Stimulated activated CD4-positive, alpha-beta T cell treated with anti-CD3 and anti-CD28 coated beads, Interleukin-1b, Interleukin-23, amount 100 ng/mL, for 48 hours (primary cell): Measurements from ENCODE around the gene C19orf67.

Source experiments
- DNase-seq: peaks from one replicate; pipeline ENCODE4 v3.0.0-alpha.2; 2020

Gene C19orf67

DNA sequence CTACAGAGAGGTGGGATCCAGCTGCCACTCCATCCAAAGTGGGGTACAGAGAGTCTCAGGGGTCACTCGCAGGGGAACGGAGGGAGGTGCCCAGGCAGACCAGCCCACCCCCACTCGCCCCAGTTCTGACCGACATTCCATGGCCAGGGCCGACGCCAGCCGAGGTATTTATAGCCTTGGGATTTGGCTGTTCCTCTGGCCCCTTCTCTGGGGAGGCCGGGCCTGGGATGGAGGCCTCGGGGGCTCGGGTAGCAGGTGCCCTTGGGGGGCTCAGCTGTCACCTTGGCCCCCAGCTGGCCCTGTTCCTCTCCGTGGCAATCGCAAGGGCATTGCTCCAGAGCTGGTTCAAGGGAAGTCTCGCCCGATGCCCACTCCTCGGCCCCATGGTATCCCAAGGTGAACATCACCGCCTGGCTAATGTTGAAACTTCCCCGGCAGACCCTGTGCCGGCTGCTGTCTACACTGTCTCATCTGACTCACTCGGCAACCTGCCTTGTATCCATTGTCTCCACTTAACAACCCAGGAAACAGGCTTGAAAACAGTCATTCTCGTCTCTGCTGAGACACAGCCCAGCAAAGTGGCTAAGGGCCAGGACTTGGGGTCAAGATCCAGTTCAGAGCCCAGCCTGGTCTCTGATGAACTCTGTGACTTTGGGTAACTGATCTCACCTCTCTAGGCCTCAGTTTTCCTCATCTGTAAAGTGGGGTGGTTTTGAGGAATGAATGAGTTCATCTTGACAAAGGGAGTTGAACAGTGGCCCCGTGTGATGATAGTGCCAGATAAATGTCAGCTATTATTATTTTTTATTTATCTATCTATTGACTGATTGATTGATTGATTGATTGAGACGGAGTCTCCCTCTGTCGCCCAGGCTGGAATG is 22.2 kb upstream of the C19orf67 start:
- no peak for DNase-seq

GRCh38 chr19:14106840-14107239 is 21.3 kb upstream of the C19orf67 start:
- no peak for DNase-seq

DNA sequence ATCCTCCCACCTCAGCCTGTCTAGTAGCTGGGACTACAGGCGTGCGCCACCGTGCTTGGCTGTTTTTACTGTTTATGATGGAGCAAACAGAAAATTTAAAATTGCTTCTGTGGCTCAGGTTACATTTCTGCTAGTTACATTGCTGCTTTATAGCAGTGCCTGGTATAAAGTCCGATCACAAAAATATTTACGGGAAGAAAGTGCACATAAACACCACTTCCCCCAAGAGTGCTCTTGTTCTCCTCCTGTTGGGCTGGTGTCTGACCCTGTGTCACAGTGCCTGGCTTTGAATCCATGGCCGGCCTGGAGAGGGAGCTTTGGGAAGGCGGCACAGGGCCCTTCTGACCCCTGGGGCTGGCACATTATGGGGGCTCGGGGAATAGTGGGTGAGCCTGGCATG is 20.1 kb upstream of the C19orf67 start:
- DNase-seq = no peak

- DNase-seq = no peak
Observed at GRCh38 chr19:14103310-14103709, 17.7 kb upstream of the C19orf67 start.

DNA sequence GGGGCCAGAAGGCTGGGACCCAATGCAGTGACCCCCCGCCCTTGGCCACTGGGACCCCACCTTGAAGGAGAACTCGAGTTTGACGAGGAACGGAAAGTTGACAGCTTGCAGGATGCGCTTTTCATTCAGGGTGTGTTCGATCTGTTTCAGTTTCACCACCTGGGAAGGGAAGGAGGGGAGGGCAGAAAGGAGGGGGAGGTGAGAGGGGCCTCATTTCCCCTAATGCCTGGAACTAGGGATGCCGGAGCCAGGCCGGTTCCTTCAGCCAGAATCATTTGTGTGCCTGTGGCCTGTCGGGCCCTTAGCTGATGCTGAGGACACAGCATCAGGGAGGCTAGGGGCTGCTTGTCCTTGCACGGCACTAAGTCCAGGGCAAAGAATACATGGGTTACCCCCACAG is 17.2 kb upstream of the C19orf67 start:
- DNase-seq = no peak

DNA sequence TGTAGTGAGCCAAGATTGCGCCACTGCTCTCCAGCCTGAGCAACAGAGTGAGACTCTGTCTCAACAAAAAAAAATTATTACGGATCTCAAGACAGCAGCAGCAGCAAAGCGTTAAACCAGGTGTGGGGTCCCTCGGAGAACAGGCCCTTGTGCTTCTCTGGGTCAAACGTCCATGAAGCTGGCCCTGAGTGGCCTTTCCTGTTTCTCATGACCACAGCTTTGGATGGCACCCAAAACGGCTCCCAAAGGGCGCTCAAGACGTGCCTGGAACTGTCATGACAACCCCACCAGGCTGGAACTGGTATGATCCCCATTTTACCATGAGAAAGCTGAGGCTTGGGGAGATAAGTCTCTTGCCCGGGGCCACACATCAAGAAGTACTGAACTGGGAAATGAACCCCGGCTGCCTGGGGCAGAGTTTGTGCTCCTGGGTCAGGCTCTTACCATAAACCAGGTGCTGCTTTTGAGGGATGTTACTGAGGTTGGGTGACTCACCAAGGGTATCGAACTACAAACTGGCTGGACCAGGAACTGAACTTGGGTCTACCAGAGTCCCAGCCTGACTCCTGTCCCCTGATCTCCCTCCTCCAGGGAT is 16.6 kb upstream of the C19orf67 start:
- DNase-seq = no peak

DNA sequence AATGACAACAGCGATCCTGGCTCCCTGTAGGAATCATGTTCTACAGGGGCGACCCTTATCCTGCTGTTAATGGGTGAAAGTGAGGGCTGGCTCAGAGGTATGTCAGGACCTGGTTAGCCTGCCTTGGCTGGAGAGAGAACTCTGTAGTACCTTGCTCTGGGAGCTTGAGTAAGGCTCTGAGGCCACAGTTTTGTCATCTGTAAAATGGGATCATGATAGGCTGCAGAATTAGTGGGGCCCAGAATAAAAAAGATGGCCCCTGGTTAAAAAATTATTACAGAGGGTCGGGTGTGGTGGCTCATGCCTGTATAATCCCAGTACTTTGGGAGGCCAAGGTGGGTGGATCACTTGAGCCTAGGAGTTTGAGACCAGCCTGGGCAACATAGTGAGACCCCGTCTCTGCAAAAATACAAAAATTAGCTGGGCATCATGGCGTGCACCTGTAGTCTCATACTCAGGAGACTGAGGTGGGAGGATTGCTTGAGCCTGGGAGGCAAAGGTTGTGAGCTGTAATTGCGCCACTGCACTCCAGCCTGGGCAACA is 15.5 kb upstream of the C19orf67 start:
- no peak for DNase-seq

DNA sequence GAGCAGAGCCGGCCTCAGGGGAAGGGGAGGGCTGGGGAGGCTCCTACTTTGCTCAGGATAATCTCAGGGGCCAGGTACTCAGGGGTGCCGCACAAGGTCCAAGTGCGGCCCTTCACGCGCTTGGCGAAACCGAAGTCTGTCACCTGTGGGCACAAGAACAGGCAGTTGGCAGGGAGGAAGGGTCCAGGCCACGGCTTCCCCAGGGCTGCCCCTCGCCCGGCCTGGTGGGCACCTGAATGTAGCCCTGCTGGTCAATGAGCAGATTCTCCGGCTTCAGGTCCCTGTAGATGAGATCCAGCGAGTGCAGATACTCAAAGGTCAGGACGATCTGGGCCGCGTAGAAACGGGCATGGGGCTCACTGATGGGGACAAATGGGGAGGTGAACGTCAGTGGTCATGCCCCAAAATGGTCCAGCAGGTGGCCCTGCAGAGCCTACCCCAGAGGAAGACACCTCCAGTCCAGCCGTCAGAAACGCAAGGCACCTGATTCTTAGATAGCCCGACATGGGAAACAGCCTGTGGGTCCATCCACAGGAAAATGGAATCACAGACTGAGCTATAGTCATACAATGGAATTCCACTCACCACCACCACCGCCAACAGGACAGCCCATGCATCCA is 12.1 kb upstream of the C19orf67 start:
- no peak for DNase-seq

DNA sequence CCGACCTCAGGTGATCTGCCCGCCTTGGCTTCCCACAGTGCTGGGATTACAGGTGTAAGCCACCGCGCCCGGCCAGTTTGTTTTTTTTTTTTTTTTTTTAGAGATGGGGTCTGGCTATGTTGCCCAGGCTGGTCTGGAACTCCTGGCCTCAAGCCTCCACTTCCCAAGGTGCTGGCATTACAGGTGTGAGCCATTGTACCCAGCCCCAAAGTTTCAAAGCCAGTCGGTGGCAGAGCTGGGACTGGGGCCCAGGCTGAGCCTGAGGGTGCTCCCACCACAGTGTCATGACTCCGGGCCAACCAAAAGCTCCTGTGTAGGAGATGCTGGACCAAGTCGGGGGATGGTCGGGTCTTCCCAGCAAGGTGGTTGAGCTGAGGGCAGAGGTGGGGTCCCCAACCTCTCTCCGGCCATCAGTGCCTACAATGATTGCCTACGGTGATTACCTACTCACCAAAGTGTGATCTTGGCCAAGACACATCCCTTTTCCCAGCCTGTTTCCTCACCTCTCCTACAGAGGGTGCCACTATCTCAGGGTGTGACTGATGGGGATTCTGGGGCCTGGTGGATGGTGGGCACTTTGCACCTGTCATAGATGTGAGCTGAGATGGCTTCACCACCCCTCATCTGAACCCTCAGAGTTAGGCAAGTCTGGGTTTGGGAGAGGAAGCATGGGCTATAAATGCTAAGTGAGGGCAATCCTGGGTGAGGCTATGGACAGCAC is 10.8 kb upstream of the C19orf67 start:
- DNase-seq = no peak

DNA sequence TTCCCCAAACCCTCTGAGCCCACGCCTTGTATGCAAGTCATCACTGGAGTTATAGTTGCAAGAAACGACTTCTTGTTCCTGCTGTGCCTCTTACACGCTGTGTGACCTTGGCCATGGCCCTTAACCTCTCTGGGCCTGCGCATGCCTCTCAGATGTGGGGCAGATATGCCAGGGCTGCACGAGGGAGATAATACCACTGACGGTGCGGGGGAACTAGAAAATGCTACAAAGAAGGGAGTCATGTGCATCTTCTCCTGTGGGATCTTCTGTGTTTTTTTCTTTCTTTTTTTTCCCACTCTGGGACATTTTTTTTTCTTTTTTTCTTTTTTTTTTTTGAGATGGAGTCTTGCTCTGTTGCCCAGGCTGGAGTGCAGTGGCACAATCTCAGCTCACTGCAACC is 9.3 kb upstream of the C19orf67 start:
- DNase-seq = no peak

GRCh38 chr19:14093117-14093823 is 7.7 kb upstream of the C19orf67 start:
- DNase-seq = no peak

GRCh38 chr19:14091813-14092462 is 6.4 kb upstream of the C19orf67 start:
- DNase-seq = peak; percentile 39

DNA sequence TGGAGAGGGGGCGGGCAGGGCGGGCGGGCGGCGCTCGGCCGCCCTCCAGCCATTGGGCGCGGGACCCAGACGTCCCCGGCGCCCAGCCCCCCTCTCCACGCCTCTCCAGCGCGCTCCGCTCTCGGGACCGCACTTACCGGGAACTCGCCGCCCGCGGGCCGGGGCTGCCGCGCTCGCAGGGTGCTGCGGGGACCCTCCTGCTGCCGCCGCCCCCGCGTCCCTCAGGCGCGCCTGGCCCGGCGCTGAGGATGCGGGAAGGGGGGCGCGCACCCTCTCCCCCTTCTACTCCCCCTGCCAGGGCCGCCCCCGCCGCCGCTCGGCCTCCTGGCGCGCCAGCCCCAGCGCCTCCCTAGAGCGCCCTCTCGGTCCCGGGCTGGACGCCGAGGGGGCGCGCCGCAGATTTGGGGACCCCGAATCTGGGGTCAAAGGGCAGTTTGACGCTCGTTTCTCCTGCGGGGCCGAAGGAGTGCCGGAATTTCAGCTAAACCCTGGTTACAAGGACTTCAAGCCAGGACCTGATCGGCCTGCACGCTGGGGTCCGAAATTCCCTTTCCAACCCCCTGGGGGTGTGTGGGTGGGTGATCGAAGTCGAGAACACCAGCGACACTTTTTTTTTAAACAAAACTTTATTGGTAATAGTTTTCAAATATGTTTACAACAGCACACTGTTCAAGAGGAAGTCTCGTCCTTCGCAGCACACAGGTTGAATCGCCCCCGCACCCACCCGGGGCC is 5.7 kb upstream of the C19orf67 start:
- peak; percentile 71 for DNase-seq

DNA sequence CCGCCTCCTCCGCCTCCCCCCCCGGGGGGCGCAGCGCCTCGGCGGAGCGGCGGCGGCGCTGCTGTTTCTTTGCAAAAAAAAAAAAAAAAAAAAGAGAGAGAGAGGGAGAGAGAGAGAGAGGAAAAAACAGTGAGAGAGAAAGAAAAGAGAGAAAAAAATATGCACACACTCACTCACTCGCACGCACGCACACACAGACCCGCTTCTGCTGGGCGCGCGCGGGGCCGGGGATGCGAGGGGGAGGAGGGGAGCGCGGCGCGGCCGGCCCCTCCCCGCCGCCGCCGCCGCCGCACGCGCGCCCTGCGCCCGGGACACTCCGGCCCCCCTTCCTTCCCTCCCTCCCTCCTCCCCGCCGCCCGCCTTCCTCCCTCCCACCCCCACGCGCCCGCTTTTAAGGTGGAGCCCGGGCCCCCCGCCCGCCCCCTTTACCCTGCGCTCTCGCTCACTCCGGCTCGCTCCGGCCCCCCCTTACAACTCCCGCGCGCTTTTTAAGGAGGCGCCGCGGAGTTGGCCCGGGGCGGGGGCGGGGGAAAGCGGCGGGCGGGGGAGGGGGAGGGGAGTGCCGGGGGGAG is 5.0 kb upstream of the C19orf67 start, which contains the start of gene SAMD1:
TSS of gene SAMD1 (minus strand) at position 243 of the 572 bp plus-strand sequence.
- peak; percentile 81 for DNase-seq

- DNase-seq = peak; percentile 48
Observed at GRCh38 chr19:14089662-14090508, 4.3 kb upstream of the C19orf67 start.

GRCh38 chr19:14089412-14089661 is 3.8 kb upstream of the C19orf67 start:
- no peak for DNase-seq

DNA sequence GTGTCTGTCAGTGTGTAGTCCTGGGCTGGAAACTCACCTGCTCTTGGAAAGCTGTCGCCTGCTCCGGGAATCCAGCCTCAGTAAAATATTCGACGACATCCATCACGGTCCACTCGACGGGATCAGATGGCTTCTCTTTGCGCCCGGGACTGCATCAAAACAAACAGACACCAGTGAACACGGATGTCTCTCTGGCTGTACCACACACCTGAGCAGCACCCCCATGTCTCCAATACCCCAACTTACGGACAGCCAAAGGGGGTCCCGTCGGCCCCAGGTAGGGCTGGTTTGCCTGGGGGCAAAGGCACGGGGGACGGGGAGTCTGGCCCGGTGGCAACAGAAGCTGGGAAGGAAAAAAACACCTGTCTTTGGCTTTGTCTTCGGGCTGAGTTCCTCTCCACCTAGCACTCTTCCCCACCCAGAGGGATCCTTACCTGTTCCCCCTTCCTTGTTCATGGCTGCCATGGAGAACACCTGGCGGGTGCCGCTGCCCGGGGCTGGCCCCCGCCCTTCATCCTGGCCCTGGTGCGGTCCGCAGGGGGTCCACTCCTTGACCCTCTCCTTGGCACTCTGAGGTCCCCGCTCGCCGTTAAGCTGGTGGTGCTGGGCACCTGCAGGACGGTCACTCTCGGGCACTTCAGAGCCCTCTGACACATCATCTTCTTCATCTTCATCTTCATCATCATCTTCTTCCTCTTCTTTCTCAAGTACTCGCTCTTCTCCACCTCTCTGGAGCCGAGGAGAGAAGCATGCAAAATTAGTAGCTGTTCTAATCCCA is 3.2 kb upstream of the C19orf67 start:
- DNase-seq = no peak

- no peak for DNase-seq
Observed at GRCh38 chr19:14086098-14086497, 515 bp upstream of the C19orf67 start.

- no peak for DNase-seq
Observed at GRCh38 chr19:14082675-14082960, 3.0 kb downstream of the C19orf67 start.
